GM18873 (cell line): ENCODE results near the gene ARL14EP.

ENCODE experiments used
- ATAC-seq: cut with Tn5 transposase; IDR thresholded peaks from one replicate; pipeline ENCODE4 v1.9.1; 2021; ENCODE audit warnings: mild to moderate bottlenecking, moderate library complexity, moderate number of reproducible peaks; ENCODE audit not compliant: unreplicated experiment, low FRiP score

The ARL14EP gene

DNA sequence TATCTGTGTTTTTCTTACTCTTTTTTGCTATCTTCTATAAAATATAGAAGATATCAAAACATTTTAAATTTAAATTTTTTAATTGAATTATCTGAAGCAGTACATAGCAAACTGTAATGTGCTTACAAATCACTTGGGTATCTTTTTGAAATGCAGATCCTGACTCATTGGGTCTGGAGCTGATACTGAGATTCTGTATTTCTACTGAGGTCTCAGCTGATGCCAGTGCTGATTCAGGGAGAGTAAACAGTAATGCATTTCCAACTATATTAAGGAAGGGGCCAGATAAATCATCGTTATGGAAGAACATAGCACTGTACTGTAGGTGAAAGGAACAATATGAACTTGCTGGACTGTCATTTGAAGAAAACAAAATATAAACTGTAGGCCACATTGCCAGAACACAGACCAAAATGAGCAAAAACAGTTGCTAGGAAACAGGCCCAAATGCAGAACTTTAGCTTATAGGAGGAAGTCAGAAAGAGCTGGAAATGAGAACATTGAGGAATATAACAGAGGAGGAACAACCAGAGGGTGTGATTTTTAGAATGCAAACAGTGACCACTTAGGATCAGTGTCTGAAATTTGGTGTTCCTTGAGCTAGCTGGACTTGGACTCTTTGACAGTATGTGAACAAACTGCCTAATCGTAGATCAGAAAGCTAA is 3.3 kb downstream of the ARL14EP start:
- ATAC-seq, result no peak

DNA sequence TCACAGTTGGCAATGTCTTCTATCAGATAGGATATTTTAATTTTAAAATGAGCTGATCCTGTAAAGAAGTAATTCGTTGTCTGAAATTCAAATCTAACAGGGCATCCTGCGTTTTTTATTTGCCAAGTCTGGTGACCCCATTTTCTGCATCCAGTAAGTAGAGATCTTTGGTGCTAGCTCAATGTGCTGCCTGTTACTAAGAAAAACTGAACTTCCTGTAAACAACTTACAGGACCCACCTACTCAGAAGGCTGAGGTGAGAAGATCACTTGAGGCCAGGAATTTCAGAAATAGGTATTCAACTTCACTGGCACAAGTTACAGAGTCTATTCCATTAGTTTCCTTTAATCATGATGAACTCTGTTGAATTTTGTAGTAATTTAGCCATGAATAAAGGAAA is 4.0 kb downstream of the ARL14EP start:
- ATAC-seq, result no peak

DNA sequence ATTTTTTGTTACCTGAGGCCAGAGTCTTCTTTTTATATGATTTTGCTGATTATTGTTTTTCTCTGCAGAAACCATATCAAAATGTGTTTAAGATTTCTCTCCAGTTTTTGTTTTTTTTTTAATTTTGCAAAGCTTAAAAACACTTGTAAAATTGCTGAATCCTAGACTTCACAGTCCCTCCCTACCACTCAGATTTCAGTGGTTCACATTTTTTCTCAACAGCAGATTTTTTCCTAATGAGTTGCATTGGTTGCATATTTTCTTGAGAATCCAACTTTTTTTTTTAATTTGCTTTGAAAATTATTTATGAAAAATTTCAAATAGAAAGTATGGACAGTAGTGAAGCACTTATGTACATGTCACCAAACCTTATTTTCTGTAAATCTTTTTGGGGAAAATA is 5.8 kb downstream of the ARL14EP start:
- no peak for ATAC-seq

DNA sequence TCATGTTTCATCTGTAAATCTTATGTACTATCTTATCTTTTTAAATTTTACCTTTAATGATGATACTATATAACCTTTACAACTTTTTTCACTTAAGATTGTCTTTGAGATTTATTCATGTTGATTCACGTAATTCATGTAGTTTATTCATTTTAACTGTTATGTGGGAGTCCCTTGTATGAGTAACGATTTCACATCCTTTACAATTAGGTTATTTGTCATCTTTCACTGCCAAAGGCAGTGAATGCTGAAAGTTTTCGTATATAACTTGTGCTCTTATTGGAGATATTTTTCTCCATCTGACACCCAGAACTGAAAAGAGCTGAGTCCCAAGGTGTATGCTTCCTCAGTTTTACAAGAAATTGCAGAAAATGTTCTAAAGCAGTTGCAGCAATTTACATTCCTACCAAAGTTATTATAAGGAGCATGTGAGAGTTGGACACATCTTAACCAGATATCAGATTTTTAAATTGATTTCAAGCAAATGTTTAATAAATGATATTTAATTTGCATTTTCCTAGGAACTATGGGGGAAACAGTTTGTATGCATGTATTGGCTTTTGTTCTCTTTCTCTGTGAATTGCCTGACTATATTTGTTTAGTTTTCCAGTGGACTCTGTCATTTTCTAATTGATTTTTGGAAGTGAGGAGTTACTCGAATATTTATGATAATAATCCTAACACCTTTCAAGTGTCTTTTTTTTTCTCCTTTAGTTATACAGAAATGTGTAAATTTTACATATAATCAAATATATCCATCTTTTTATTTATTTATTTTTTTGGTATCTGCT is 6.4 kb downstream of the ARL14EP start:
- no peak for ATAC-seq

DNA sequence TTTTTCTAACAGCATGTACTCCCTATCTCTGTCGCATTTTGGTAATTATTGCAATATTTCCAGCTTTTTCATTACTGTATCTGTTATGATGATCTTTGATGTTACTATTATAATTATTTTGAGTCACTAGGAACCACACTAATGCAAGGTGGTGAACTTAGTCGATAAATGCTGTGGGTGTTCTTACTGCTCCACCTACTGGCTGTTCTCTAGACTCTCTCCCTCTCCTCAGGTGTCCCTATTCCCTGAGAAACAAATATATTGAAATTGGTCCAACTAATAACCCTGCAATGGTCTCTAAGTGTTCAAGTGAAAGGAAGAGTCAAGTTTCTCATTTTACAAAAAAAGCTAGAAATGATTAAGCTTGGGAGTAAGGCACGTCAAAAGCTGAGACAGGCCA is 10.5 kb downstream of the ARL14EP start:
- ATAC-seq, result peak; percentile 49

- ATAC-seq, result peak; percentile 98
Observed at GRCh38 chr11:30342736-30343166, 19.8 kb downstream of the ARL14EP start.

DNA sequence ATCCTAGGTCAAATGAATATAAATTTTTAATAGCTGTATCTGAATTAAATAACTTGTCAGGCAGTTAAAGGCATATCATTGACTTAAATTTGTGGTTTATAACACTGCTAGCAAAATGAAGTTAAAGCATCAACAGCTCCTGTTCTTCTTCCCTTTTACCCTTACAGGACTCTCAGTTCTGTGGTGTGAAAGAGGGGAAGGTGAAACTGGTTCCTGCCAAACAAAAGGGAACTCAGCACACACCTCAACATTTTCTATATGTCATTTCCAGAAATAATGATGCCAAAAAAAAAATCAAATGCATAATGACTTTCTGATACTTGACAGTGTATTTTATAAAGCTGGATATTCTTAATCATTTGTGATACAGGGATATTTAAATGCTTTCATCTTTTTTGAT is 21.2 kb downstream of the ARL14EP start:
- ATAC-seq, result no peak

DNA sequence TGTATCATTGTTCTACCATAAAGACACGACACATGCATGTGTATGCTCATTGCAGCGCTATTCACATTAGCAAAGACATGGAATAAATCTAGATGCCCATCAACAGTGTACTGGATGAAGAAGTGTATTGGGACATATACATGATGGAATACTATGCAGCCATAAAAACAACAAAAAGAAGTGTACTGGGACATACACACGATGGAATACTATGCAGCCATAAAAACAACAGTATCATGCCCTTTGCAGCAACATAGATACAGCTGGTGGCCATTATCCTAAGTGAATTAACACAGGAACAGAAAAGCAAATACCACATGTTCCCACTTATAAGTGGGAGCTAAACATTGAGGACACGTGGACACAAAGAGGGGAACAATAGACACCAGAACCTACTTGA is 22.7 kb downstream of the ARL14EP start:
- ATAC-seq, result no peak

DNA sequence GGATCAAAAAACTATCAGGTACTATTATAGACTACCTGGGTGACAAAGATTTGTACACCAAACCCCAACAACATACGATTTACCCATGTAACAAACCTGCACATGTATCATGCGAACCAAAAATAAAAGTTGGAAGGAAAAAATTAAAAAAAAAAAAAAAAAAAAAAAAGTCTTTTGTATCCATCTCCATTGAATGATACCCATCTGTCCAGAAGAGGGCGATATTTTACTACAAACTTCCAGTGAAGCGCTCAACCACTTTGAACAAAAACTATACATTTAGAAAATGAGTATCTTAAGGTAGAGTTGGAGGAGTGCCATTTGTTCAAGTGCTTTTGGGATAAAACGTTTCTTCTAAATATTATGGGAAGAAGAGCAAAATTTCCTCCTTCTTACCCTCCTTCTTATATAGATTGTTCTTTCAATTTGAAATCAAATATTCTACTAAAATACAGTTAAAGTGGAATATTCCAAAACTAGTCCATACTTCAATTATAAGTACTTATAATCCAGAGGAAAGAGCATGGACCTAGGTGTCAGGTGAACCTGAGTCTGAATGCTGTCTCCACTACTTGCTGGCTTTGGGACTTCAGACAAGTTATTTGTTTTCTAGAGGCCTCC is 23.3 kb downstream of the ARL14EP start:
- no peak for ATAC-seq

DNA sequence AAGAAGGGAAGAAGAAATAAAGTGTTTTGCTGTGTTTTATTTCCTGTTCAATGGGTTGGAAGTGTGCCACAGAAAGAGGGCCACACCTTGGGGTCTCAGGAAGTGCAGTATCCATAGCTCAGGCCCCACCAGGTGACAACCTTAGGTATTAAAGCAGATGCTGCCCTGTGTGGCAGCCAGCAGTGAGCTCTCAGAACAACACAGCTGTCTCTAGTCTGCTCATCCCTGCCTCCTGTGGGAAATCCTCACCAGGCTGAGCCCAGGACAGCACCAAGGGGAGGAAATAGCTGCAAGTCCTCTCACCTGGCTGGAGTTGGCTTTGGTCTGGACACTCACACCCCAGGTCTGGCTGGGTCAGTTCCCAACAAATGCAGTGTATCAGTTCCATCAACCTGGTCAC is 25.1 kb downstream of the ARL14EP start:
- no peak for ATAC-seq

GRCh38 chr11:30349885-30350284 is 27.0 kb downstream of the ARL14EP start:
- no peak for ATAC-seq

DNA sequence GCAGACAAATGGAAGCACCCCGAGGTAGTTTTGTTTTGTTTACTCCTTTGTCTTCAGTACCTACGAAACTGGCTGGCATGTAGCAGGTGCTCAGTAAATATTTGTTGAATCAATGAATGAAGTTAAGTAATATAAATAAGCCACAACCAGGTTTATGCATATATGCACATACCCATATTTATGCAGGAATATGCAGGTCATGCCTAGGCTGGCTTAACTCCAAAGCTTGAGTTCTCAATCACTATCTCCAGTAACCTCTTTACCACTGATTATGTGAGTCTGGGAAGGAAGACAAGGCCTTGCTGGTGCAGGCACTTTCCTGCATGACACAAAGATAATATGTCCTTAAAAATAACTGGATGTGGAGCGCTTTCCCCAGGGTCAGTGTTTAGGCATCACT is 27.5 kb downstream of the ARL14EP start:
- ATAC-seq, result no peak

- no peak for ATAC-seq
Observed at GRCh38 chr11:30351061-30351460, 28.2 kb downstream of the ARL14EP start.

- ATAC-seq, result no peak
Observed at GRCh38 chr11:30356391-30356790, 33.5 kb downstream of the ARL14EP start.

DNA sequence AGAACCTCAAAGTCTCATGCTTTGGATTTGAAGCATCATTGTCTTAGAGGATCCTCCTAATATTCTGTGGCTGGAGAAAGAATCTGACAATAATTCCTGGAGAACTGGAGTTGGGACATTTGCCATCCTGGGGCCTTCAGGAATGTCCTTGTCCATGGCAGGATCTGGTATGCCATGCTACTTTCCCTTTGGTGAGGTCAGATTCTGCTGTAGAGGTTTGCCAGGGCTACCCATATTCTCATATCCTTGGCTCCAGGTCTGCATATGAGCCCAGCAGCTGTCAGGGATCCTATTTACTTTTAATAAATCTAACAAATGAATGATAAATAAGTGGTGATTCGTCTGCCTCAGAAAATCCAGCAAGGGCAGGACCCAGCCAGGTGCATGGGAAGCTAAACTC is 35.0 kb downstream of the ARL14EP start:
- no peak for ATAC-seq

DNA sequence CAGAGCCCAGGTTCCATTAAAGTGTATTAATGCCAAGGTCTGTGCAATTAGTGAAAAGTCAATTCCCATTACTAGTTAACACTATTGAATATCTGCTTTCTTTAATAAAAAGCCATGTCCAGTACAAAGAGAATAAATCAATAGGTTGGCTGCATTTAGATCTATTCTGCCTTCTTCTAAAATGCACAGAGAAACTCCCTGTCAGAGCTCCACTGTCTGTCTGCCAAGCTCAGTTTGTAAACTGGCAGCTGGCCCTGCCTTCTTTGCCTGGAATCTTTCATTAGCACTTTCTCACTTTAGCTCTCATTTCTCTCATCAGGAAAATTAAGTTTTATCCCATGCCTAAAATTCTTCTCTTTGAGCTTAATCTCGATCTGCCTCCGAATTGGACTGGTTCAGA is 35.6 kb downstream of the ARL14EP start:
- no peak for ATAC-seq

GRCh38 chr11:30360741-30361140 is 37.8 kb downstream of the ARL14EP start:
- ATAC-seq, result no peak

DNA sequence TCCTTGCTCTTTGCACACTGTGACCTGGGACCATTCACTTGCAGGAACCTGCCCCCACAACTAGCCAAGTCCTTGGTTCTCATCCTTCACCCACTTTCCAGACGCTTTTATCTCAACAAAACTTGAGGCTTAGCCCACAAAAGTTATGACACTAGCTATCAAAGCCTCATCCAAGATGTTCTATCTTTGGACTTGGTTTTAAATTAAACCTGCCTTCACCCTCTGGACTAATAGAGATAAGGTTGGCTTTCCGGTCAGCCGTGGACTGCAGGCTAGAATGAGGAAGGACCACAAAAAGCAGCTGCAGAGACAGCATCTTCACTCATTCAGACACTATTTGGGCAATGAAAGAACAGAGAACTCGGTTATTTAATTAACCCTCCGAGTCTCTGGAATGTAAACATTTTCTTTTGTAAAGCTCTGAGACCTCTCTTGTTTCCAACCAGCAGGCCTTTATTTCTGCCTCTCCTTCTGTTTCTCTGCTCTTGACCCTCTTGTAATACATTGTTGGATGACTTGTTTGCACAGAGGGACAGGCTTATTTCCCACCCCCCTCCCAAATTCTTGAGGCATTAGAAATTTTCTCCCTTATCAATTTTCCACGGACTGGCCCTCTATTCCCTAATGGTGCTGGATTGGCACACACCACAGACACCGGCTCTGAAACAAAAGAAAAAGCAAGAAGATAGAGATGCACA is 41.4 kb downstream of the ARL14EP start:
- ATAC-seq, result no peak

- ATAC-seq, result no peak
Observed at GRCh38 chr11:30364837-30365482, 42.1 kb downstream of the ARL14EP start.

DNA sequence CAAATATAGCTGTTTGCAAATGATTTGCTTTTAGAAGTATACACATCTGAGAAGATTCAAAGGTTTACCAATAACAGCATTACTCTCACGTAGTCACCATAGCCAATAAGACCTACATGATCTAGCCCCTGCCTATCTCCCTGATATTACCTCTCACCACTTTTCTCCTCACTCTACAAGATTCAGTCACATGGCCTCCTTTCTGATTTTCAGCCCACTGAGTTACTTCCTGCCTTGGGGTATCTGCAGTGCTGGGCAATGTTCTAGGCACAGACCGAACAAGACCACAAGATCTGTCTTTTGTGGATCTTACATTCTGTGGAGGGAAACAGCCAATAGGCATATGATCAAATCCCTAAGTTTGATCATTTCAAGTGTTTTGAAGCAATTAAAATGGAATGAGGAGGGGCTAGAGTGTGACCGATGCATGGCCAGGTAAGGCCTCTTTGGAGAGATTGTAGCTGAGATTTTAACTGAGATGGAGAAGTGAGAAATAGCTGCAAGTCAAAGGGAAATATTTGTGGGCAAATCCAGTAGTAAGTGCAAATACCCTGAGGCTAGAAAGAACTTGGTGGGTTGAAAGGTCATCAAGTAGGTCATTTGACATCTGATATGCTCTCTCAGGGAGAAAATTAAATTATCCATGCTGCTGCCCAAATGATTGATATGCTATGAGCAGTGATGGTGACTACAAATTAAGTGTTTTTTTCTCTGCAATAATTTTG is 43.1 kb downstream of the ARL14EP start:
- no peak for ATAC-seq
